GM13976 (cell line): Measurements from ENCODE around the gene SBNO1.
"Not testable (repeated sequence)": the region's sequence is repeated elsewhere in the genome, so short reads cannot be mapped to it uniquely, and the experiment has no call there.

Experiments used
- DNase-seq: peaks from one replicate; pipeline ENCODE4 v3.0.0; 2012; ENCODE audit warnings: low spot score
- in situ Hi-C: fragments of 300-500 bp; cut with MboI; formaldehyde crosslinking; loops from one replicate; pipeline ENCODE4 v1.12.0; 2022; ENCODE audit warnings: low sequenced_read_pairs, mixed read lengths, inconsistent platforms; ENCODE audit not compliant: unreplicated experiment
- TF ChIP-seq, protein P1 (sequence below): IDR thresholded peaks from 2 replicates; pipeline ENCODE4 v1.5.1; 2012; ENCODE audit warnings: borderline replicate concordance, mild to moderate bottlenecking; ENCODE audit not compliant: insufficient read depth; ENCODE audit errors: extremely low read depth, missing control alignments, control extremely low read depth

SBNO1 gene

DNA sequence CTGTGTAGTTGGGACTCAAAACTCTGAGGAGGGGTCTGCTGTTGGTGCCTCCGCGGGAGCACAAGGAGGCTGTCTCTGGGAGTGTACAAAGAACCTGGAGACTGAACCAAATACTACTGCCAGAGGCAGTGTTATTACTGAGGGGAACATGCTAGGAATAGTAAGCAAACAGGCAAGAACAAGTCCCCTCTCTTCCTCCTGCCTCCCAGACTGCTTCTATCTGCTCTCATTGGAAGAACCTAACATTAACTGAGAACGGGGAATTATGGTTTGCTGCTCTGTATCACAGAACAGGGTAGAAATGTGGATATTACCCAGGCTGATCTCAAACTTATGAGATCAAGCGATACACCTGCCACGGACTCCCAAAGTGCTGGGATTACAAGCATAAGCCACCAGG, 14.7 kb upstream of the SBNO1 start:
- DNase-seq: no peak
- TF ChIP-seq, protein P1, sequence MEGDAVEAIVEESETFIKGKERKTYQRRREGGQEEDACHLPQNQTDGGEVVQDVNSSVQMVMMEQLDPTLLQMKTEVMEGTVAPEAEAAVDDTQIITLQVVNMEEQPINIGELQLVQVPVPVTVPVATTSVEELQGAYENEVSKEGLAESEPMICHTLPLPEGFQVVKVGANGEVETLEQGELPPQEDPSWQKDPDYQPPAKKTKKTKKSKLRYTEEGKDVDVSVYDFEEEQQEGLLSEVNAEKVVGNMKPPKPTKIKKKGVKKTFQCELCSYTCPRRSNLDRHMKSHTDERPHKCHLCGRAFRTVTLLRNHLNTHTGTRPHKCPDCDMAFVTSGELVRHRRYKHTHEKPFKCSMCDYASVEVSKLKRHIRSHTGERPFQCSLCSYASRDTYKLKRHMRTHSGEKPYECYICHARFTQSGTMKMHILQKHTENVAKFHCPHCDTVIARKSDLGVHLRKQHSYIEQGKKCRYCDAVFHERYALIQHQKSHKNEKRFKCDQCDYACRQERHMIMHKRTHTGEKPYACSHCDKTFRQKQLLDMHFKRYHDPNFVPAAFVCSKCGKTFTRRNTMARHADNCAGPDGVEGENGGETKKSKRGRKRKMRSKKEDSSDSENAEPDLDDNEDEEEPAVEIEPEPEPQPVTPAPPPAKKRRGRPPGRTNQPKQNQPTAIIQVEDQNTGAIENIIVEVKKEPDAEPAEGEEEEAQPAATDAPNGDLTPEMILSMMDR: no peak
- in situ Hi-C loops: no loop called here

DNA sequence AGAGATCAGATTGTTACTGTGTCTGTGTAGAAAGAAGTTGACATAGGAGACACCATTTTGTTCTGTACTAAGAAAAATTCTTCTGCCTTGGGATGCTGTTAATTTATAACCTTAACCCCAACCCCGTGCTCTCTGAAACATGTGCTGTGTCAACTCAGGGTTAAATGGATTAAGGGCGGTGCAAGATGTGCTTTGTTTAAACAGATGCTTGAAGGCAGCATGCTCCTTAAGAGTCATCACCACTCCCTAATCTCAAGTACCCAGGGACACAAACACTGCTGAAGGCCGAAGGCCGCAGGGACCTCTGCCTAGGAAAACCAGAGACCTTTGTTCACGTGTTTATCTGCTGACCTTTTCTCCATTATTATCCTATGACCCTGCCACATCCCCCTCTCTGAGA, 7.8 kb upstream of the SBNO1 start:
- DNase-seq, in situ Hi-C loops: not testable (repeated sequence)

DNA sequence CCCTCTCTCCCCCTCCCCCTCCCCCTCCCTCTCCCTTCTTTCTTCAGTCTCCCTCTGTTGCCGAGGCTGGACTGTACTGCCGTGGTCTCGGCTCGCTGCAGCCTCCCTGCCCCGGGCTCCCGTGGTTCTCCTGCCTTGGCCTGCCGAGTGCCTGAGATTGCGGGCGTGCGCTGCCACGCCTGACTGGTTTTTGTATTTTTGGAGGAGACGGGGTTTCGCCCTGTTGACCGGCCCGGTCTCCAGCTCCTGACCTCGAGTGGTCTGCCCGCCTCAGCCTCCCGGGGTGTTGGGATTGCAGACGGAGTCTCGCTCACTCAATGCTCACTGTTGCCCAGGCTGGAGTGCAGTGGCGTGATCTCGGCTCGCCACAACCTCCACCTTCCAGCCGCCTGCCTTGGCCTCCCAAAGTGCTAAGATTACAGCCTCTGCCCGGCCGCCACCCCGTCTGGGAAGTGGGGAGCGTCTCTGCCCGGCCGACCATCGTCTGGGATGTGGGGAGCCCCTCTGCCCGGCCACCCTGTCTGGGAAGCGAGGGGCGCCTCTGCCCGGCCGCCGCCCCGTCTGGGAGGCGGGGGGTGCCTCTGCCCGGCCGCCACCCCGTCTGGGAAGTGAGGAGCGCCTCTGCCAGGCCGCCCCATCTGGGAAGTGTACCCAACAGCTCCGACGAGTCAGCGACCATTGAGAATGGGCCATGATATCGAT, 7.2 kb upstream of the SBNO1 start:
- in situ Hi-C loops, DNase-seq: not testable (repeated sequence)

DNA sequence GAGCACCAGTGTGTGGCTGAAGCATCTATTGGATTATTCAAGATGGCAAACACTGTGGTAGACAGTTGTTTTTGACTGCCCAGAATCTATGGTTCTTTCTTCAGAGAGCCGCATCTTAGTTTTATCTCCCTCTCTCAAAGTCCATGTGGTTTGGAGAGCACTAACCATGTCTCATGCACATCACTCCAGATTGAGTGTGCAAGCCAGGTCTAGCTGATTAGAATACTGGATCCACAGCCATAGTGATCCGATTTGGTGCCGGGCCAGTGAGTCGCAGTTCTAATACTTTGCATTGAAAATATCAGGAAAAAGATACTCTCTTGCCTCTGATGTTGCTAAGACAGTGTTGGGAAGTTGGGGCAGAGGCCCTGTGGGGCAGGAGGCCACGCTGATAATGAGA, 4.6 kb upstream of the SBNO1 start:
- TF ChIP-seq, protein P1: no peak
- in situ Hi-C loops: no loop called here
- DNase-seq: no peak

DNA sequence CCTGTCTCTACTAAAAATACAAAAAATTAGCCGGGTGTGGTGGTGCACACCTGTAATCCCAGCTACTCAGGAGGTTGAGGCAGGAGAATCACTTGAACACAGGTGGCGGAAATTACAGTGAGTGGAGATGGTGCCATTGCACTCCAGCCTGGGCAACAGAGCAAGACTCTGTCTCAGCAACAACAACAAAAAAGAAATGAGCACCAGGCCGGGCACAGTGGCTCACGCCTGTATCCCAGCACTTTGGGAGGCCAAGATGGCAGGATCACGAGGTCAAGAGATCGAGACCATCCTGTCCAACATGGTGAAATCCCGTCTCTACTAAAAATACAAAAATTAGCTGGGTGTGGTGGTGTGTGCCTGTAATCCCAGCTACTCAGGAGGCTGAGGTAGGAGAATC, 3.8 kb upstream of the SBNO1 start:
- DNase-seq, in situ Hi-C loops: not testable (repeated sequence)

DNA sequence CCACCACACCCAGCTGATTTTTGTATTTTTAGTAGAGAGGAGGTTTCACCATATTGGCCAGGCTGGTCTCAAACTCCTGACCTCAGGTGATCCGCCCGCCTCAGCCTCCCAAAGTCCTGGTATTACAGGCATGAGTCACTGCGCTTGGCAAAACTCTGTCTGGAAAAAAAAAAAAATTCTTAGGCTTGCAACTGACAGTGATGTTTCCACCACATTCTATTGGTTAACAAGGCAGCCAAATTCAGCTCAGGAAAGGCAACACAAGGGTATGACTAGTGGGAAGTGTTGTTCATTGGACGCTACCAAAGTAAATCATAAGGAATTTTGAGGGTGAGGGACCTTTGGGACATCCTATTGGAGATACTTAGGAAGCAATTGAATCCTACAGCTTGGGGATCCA, 2.9 kb upstream of the SBNO1 start:
- DNase-seq: no peak
- in situ Hi-C loops: no loop called here
- TF ChIP-seq, protein P1: no peak

DNA sequence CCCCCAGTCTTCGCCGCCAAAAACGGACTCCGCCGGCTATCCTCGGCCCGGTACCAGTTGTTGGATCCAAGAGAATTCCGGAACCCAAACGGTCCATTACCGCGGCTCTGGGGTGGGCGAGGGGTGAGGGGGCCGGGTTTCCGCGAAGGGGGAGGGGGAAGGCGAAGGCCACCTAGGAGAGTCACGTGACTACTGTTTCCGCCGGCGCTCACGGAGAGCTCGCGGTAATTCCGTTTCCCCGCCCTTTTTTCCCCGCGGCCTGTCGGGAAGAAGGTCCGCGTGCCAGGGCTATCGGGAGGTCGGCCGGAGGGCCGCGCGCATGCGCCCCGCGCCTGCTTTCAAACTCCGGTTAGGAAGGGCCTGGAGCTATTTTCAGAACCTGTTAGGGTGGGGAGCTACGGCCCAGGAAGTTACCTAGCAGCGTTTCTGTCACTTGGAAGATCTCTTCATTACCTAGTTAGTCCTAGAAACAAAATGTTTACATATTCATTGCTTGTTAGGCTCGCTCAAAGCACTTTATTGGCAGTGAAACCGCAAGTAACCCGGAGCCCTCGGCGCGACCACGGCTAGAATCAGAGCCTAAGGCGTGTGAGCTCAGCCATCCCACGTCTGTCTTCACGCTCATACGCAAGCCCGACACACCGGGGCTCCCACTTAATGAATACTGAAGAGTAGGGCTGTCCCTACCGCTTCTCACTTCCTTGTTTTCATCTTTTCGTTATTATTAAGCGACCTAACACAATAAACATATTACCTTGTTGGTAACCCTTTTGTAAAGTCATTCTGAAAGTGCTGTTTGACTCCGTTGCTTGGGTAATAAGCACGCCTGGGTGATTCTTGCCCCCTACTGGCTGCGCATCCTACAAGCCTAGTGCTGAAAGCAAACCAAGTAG, 624 bp upstream of the SBNO1 start:
- in situ Hi-C loops: no loop called here
- DNase-seq: peak; percentile 97
- TF ChIP-seq, protein P1: peak; percentile 59

DNA sequence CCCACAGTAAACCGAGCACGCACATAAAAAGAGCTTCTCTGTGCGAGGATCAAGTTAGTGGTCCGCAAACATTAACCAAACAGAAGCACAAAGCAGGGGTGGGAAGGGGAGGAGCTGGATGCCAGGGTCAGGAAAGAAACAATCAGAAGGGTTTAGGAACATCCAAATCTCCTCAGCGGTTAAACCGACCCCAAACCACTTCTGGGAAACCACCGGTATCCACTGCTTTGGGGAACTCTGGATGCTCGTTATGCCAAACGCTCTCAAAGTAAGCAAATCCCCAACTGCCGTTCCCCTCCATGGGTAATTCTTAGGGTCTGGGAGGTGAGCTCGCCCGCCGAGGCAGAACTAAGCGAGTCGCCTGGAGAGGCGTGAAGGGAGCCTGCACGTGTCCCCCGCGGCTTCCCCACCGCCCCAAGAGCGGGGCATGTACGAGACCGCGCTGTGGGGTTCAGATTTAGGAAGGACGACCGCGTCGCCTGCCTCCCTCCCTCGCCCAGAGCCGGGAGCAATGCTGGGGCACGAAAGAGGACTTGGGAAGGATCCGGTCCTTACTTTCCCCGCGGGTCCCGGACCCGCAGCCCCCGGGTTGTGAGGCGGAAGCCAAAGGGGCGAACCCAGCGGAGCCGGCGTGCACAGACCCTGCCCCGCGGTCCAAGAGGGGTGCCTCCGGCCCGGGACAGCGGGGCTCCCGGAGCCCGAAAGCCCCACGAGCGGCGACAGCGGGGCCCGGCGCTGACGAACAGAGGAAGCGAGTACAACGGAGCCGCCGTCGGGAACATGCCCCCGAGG, 711 bp downstream of the SBNO1 start:
- DNase-seq: peak; percentile 57
- in situ Hi-C loops: no loop called here
- TF ChIP-seq, protein P1: no peak
